GM19395 (cell line): ENCODE data around the gene SUDS3.
"Not testable (repeated sequence)": the region's sequence is repeated elsewhere in the genome, so short reads cannot be mapped to it uniquely, and the experiment has no call there.

ENCODE experiments used
- ATAC-seq: cut with Tn5 transposase; IDR thresholded peaks from one replicate; pipeline ENCODE4 v1.9.1; 2021; ENCODE audit warnings: mild to moderate bottlenecking, moderate library complexity; ENCODE audit not compliant: unreplicated experiment

SUDS3 gene

GRCh38 chr12:118391836-118392235, 15.5 kb downstream of the SUDS3 start:
- ATAC-seq: no peak

GRCh38 chr12:118397708-118398440, 21.5 kb downstream of the SUDS3 start:
- ATAC-seq: no peak

GRCh38 chr12:118398524-118398923, 22.2 kb downstream of the SUDS3 start:
- ATAC-seq: no peak

GRCh38 chr12:118398940-118399339, 22.6 kb downstream of the SUDS3 start:
- ATAC-seq: no peak

DNA sequence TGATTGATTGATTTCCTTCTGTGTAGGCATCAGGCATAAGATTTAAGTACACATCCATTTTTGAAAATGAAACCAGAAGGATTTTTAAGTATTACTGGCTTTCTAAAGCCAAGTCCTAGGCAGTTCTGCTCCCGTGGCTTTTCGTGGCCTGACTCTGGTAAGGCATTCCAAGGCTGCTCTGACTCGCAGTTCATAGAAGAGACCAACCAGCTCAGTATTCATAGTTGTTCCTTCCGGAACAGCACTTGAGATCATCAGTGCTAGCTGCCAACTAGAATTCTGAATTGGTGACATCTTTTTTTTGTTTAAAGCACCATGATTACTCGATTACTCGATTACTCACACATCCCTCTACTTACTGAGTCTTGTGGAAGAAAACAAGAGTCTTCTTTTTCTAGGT, 25.9 kb downstream of the SUDS3 start:
- no peak for ATAC-seq

GRCh38 chr12:118404876-118405521, 28.6 kb downstream of the SUDS3 start:
- peak; percentile 54 for ATAC-seq

DNA sequence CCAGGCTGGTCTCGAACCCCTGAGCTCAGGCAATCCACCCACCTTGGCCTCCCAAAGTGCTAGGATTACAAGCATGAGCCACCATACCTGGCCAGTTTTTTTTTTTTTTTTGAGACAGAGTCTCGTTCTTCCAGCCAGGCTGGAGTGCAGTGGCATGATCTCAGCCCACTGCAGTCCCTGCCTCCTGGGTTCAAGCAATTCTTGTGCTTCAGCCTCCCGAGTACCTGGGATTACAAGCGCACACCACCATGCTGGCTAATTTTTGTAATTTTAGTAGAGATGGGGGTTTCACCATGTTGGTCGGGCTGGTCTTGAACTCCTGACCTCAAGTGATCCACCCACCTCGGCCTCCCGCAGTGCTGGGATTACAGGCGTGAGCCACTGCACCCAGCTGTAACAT, 31.9 kb downstream of the SUDS3 start:
- ATAC-seq: not testable (repeated sequence)

DNA sequence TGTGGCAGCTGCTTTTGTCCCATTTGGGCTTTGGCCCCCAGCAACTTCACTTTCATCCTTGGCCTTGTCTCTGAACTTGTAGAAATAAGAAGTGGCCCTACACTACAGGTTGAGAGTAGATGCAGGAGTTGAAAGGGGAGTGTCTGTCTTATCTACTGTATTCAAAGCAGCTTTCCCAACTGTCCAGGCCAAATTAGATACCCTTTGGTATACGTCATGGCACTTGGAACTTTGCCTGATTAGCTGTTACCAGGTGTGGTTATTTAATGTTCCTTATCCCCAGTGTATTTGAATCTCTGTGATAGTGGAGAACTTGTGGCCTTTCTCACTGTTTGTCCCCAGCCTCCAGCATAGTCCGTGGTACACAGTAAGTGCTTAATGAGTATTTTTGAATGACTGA, 33.5 kb downstream of the SUDS3 start:
- no peak for ATAC-seq

- ATAC-seq: no peak
Measured at GRCh38 chr12:118417942-118418341, 41.6 kb downstream of the SUDS3 start.

GRCh38 chr12:118418385-118419057, 42.2 kb downstream of the SUDS3 start:
- ATAC-seq: no peak

- ATAC-seq: no peak
Measured at GRCh38 chr12:118420673-118421072, 44.3 kb downstream of the SUDS3 start.

GRCh38 chr12:118424884-118425283, 48.5 kb downstream of the SUDS3 start:
- no peak for ATAC-seq

GRCh38 chr12:118425364-118425763, 49.0 kb downstream of the SUDS3 start:
- no peak for ATAC-seq

DNA sequence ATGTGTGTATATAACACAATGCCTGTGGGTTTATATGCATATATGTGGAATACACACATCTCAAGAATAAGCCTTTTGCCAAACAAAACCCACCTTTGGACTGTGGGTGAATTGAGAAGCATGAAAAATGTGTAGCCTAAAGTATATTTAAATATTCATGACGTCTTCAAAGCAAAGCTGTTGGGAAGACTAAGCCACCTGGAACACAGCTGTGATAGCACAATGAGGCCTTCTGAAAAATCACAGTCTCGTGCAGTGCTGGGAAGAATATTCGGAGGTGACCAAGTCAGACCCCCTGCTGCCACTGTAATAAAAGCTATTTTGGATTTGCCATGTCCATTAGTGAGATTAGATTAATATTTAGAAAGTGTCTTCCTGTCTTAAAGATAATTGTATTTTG, 51.5 kb downstream of the SUDS3 start:
- ATAC-seq: no peak

DNA sequence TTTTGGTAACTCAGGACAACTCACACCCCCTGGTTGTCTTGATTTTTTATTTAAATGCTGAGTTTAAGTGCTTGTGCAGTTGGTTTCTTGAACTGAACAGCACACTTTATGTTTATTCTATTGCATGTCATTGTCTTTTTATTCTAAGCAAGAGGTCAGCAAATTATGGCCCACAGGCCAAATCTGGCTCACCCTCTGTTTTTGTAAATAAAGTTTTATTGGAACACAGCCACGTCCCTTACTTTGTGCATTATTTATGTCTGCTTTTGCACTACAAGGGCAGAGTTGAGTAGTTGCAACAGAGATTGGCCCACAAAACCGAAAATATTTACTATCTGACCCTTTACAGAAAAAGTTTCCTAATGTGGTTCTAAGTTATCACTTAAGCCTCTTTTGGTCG, 52.3 kb downstream of the SUDS3 start:
- ATAC-seq: no peak

DNA sequence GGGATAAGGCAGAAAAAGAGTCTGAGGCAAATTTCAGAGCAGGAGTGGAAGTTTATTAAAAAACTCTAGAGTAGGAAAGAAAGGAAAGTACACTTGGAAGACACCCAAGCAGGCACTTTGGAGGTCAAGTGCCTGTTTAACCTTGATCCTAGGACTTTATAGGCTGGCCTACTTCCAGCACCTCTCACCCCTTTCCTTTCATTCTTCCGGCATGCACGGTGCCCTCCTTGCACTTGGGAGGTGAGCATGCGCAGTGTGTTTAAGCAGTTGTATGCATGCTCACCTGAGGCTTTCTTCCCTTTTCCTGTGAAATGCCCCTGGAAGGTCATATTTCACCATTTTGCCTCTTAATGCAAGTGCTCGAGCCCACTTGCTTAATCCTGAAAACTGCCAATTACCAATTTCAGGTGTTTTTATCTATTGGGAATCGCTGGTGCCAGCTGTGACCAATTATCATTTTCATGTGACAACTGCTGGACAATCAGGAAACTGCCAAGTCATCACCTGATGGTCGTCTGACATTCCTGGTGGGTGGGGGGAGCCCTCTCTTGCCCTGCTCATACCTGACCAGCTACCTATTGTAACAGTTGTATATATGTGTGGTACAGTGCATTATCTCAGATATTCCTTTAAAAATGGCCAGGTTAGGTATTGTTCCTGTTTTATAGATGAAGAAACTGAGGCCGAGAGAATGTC, 53.5 kb downstream of the SUDS3 start:
- no peak for ATAC-seq

GRCh38 chr12:118430516-118430915, 54.2 kb downstream of the SUDS3 start:
- ATAC-seq: no peak

GRCh38 chr12:118432812-118433545, 56.6 kb downstream of the SUDS3 start:
- ATAC-seq: no peak

- no peak for ATAC-seq
Measured at GRCh38 chr12:118436002-118436730, 59.8 kb downstream of the SUDS3 start.

- ATAC-seq: no peak
Measured at GRCh38 chr12:118436986-118437385, 60.6 kb downstream of the SUDS3 start.
